ENCODE measurements around the gene GLI3.

Gene GLI3

GRCh38 chr7:42235741-42236161 lies 1.3 kb downstream of the GLI3 start:
- no peak for DNase-seq

- no peak for DNase-seq
These were observed 2.3 kb downstream of the GLI3 start for GRCh38 chr7:42234736-42235135.

GRCh38 chr7:42233695-42234331 lies 3.2 kb downstream of the GLI3 start:
- no peak for DNase-seq

- no peak for DNase-seq
These were observed 3.8 kb downstream of the GLI3 start for GRCh38 chr7:42233171-42233570.

GRCh38 chr7:42232275-42232674 lies 4.7 kb downstream of the GLI3 start:
- no peak for DNase-seq

GRCh38 chr7:42231043-42231787 lies 5.8 kb downstream of the GLI3 start:
- DNase-seq = no peak

GRCh38 chr7:42227936-42228591 lies 8.9 kb downstream of the GLI3 start:
- no peak for DNase-seq

GRCh38 chr7:42227541-42227935 lies 9.5 kb downstream of the GLI3 start:
- DNase-seq = no peak

GRCh38 chr7:42227021-42227420 lies 10.0 kb downstream of the GLI3 start:
- no peak for DNase-seq

GRCh38 chr7:42226354-42226941 lies 10.6 kb downstream of the GLI3 start:
- DNase-seq = no peak

GRCh38 chr7:42224391-42225003 lies 12.5 kb downstream of the GLI3 start:
- DNase-seq = no peak

- DNase-seq = no peak
These were observed 14.1 kb downstream of the GLI3 start for GRCh38 chr7:42222891-42223290.

GRCh38 chr7:42222125-42222524 lies 14.9 kb downstream of the GLI3 start:
- DNase-seq = no peak

- no peak for DNase-seq
These were observed 15.7 kb downstream of the GLI3 start for GRCh38 chr7:42221304-42221703.

GRCh38 chr7:42219447-42219846 lies 17.6 kb downstream of the GLI3 start:
- DNase-seq = no peak

GRCh38 chr7:42218248-42218647 lies 18.8 kb downstream of the GLI3 start:
- no peak for DNase-seq

GRCh38 chr7:42217548-42217947 lies 19.5 kb downstream of the GLI3 start:
- no peak for DNase-seq

- no peak for DNase-seq
These were observed 20.0 kb downstream of the GLI3 start for GRCh38 chr7:42217053-42217452.

GRCh38 chr7:42214060-42214679 lies 22.8 kb downstream of the GLI3 start:
- no peak for DNase-seq

GRCh38 chr7:42213093-42213492 lies 23.9 kb downstream of the GLI3 start:
- DNase-seq = no peak

- DNase-seq = no peak
These were observed 24.4 kb downstream of the GLI3 start for GRCh38 chr7:42212541-42213090.

GRCh38 chr7:42211938-42212337 lies 25.1 kb downstream of the GLI3 start:
- DNase-seq = no peak

- DNase-seq = no peak
These were observed 26.2 kb downstream of the GLI3 start for GRCh38 chr7:42210779-42211178.
